Heart left ventricle (tissue), 16 donors: Measurements from ENCODE around the gene VSTM2L. TPM values are rescaled to one million over a fixed set of nuclear protein-coding genes. Genes with fewer than 3 reads are reported as not detected.

Experiments used
- ATAC-seq, 4 donors: fragments of 200-7000 bp; cut with Tn5 transposase; one replicate each; pipeline ENCODE4 v1.9.1; 2020 to 2022; ENCODE audit warnings: moderate library complexity in 4 of 4, mild to moderate bottlenecking in 3 of 4, moderate number of reproducible peaks in 1 of 4
- DNase-seq, 5 donors: peaks; one replicate each; pipeline ENCODE4 v3.0.0-alpha.2; 2020
- H3K27ac ChIP-seq, 12 donors: fragments of 200-600 bp; sonication (generic) in 4 of 12; one replicate each; pipeline versions ENCODE4 v1.5.0 to v1.8.0; 2016 to 2022; ENCODE audit warnings: mild to moderate bottlenecking in 2 of 12
- H3K27me3 ChIP-seq, 9 donors: fragments of 200-600 bp; sonication (generic) in 2 of 9; one replicate each; pipeline versions ENCODE4 v1.5.1 to v1.8.0; 2016 to 2022; ENCODE audit warnings: mild to moderate bottlenecking in 3 of 9
- H3K36me3 ChIP-seq, 9 donors: fragments of 200-600 bp; sonication (generic) in 2 of 9; one replicate each; pipeline versions ENCODE4 v1.5.0 to v1.8.0; 2018 to 2022; ENCODE audit warnings: mild to moderate bottlenecking in 2 of 9
- H3K4me1 ChIP-seq, 12 donors: fragments of 200-600 bp; sonication (generic) in 4 of 12; one replicate each; pipeline versions ENCODE4 v1.5.0 to v1.8.0; 2016 to 2022; ENCODE audit warnings: mild to moderate bottlenecking in 3 of 12
- H3K4me3 ChIP-seq, 12 donors: fragments of 200-600 bp; sonication (generic) in 4 of 12; one replicate each; pipeline versions ENCODE4 v1.5.0 to v1.8.0; 2017 to 2022; ENCODE audit warnings: mild to moderate bottlenecking in 9 of 12, moderate library complexity in 4 of 12
- H3K9me3 ChIP-seq, 12 donors: fragments of 200-600 bp; sonication (generic) in 4 of 12; one replicate each; pipeline versions ENCODE4 v1.5.0 to v1.8.0; 2016 to 2022; ENCODE audit warnings: mild to moderate bottlenecking in 1 of 12
- POLR2A ChIP-seq, 2 donors: fragments of 450-650 bp; IDR thresholded peaks; one replicate each; pipeline ENCODE4 v1.6.1; 2017; ENCODE audit warnings: antibody characterized with exemption in 2 of 2, mild to moderate bottlenecking in 2 of 2, moderate library complexity in 2 of 2
- WGBS, 4 donors: extraction: QIAGEN DNeasy Blood & Tissue Kit in 2 of 4; methylation state at CpG; one replicate each; pipeline versions ENCODE4 v1.1.5 to v1.1.7; 2013 to 2018; 5-methylcytosine and 5-hydroxymethylcytosine counted together
- intact Hi-C, 10 donors: fragments of 100-400 bp; cut with DNase I; formaldehyde crosslinking; loops; one replicate each; pipeline versions ENCODE4 v1.11.1 to v1.14.2; 2022
- polyA plus RNA-seq, 2 donors: library from polyadenylated mRNA; stranded (reverse); fragments of 200-250 nt; gene quantifications; one replicate each; pipeline ENCODE4 v1.2.3, GENCODE V29; 2013
- total RNA-seq, 9 donors: library from RNA; depleted of rRNA in 2 of 9; stranded (reverse); fragments of >200 nt in 2 of 9; fragmentation: NEBNext Ultra II Directional in 3 of 9; extraction: Animal tissue kit (Norgen Biotek cat#: 25700) in 3 of 9; gene quantifications; one replicate each; pipeline versions ENCODE4 v1.1.0 to v1.2.4, GENCODE V29; 2016 to 2023
- TF ChIP-seq, protein P1 (sequence below), 12 donors: fragments of 200-600 bp; sonication (generic) in 4 of 12; IDR thresholded peaks; one replicate each; pipeline versions ENCODE4 v1.5.0 to v1.8.0; 2018 to 2022; ENCODE audit warnings: antibody characterized with exemption in 12 of 12, mild to moderate bottlenecking in 5 of 12
- donor health status: ischemic (EF 13 %, LVEDD 7.1; RV severe dilation, severe dysfunction).
- donor health status: healthy with polysubstance abuse.
- donor health status: DM: no; HTN: yes; CAD: no.
- donor health status: DM: no; HTN: no; CAD: no.
- donor health status: ischemic (EF 25% LVEDD 6.9; RV normal size, moderate dysfunction).
- donor health status: ischemic (EF 25% LVEDD 5.7; RV mildly dilated, moderate dysfunction).
- donor health status: healthy.
- donor health status: DM: yes; HTN: yes; CAD: no.
- donor health status: ischemic (EF 35%, LVEDD 5.7; RV mildly dilated, moderate dysfunction).
- donor health status: nonischemic (EF 11% LVEDD 7.7; RV severe dilation, severe dysfunction).
- donor health status: DM: yes; HTN: yes; CAD: no.
- donor health status: PGD.
- donor health status: ischemic (EF 29% LVEDD 5.4; RV normal size, mild dysfunction).
- donor health status: nonischemic (EF 23%, LVEDD 6.1; RV moderate dilation, normal function).

VSTM2L gene
- total and polyA plus RNA-seq, 11 donors: 3.7 to 49.5 (median 17.4) TPM

DNA sequence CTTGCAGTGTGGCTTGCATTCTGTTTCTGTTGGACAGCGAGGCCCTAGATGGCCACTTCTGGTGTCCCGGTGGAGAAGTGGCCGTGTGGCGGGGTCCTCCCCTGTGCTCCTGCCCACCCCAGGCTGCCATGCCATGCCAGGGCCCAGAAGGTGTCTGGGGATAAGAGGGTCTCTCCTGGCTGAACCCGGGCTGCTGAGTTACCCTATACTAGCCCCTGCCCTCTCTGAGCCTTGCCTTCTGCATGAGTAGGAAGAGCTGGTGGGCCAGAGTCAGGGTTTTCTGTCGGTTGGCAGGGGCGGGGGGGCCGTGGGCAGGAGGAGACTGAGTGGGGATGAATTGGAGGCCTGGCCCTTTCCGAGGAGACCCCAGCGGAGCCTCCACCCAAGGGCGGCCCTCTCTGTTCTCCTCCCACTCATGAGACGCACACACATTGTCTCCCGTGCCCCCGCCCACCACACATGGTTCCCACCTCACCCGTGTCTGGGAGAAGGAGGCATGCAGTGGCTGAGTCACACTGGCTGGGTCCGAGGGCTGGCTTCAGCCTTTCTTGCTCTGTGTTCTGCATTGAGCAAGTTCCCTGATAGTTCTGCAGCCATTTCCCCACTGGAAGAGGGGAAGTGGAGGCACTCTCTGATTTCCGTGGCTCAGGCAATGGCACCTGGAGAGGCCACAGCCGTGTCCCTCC lies 24.6 kb downstream of the VSTM2L start:
- Histone ChIP-seq H3K4me1 (no peaks in the 10 kb centered on the region), H3K9me3 (no peaks in the 10 kb centered on the region), H3K4me3 (no peak overlapping the region), H3K27me3 (peaks cover 0 to 8% (median 0%) of the 10 kb centered on the region in 9 donors), H3K27ac (no peak overlapping the region), H3K36me3 (no peaks in the 10 kb centered on the region)
- WGBS, 4 donors: 82 to 89% (median 88%) methylated on average over 18 of the region's 18 CpGs
- no peak for ATAC-seq
- no peak for TF ChIP-seq POLR2A (IDR thresholded peaks at IDR 0.05)
- TF ChIP-seq, protein P1, sequence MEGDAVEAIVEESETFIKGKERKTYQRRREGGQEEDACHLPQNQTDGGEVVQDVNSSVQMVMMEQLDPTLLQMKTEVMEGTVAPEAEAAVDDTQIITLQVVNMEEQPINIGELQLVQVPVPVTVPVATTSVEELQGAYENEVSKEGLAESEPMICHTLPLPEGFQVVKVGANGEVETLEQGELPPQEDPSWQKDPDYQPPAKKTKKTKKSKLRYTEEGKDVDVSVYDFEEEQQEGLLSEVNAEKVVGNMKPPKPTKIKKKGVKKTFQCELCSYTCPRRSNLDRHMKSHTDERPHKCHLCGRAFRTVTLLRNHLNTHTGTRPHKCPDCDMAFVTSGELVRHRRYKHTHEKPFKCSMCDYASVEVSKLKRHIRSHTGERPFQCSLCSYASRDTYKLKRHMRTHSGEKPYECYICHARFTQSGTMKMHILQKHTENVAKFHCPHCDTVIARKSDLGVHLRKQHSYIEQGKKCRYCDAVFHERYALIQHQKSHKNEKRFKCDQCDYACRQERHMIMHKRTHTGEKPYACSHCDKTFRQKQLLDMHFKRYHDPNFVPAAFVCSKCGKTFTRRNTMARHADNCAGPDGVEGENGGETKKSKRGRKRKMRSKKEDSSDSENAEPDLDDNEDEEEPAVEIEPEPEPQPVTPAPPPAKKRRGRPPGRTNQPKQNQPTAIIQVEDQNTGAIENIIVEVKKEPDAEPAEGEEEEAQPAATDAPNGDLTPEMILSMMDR (IDR thresholded peaks at IDR 0.05): no peak
- DNase-seq: no peak
- intact Hi-C loops: no loop called here

DNA sequence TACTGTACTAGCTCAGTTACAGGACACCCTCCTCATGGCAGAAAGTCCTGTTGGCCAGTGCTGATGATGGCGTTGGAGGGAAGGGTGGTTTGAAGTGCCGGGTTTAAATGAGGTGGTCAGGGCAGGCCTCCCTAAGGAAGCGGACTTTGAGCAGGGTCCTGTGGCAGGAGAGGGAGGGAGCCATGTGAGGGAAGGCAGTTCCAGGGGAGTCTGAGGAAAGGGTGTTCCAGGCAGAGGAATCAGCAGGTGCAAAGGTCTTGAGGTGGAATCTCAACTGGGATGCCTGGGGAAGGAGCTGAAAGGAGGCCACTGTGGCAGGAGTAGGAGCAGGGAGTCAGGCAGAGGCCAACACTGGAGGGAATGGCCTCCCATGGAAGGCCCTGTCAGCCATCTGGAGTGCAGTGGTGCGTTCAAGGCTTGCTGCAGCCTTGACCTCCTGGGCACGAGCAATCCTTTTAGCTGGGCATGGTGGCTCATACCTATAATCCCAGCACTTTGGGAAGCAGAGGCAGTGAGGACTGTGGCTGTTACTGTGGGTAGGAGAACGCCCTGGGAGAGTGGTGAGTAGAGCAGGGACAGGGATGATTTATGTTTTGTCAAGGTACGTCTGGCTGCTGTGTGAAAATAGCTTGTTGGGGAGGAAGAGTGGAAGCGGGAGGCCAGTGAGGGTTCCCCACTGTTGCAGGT lies 26.2 kb downstream of the VSTM2L start:
- no peak for DNase-seq
- no peaks in the 10 kb centered on the region for H3K36me3 ChIP-seq
- H3K27me3 ChIP-seq: peaks cover 0 to 11% (median 0%) of the 10 kb centered on the region in 9 donors
- intact Hi-C loops: no loop called here
- H3K9me3 ChIP-seq: no peaks in the 10 kb centered on the region
- 64 to 78% (median 69%) methylated on average over 8 of the region's 8 CpGs for WGBS, 4 donors
- no peak overlapping the region for H3K4me3 ChIP-seq
- H3K4me1 ChIP-seq: no peaks in the 10 kb centered on the region
- no peak overlapping the region for H3K27ac ChIP-seq
- TF ChIP-seq, protein P1 (IDR thresholded peaks at IDR 0.05): no peak
- no peak for TF ChIP-seq POLR2A (IDR thresholded peaks at IDR 0.05)
- no peak for ATAC-seq

DNA sequence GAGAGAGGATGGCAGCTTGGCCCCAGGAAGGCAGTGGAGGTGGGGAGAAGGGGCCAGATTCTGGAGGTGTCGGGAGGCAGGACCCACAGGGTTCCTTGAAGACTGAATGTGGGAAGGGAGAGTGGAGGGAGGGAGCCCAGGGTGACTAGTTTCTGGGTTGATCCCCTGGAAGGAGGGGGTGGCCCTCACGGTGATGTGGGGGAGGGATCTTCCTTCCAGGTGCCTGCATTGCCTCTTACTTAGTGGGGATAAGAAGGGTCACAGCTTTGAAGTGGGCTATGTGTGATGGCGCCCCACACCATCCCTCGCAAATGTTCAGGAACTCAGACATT lies 26.7 kb downstream of the VSTM2L start:
- H3K9me3 ChIP-seq: no peaks in the 10 kb centered on the region
- 71 to 80% (median 76%) methylated on average over 4 of the region's 4 CpGs for WGBS, 4 donors
- no peak overlapping the region for H3K4me3 ChIP-seq
- no peaks in the 10 kb centered on the region for H3K36me3 ChIP-seq
- no peak overlapping the region for H3K27ac ChIP-seq
- TF ChIP-seq, protein P1 (IDR thresholded peaks at IDR 0.05): no peak
- no peak for TF ChIP-seq POLR2A (IDR thresholded peaks at IDR 0.05)
- intact Hi-C loops: no loop called here
- DNase-seq: no peak
- H3K4me1 ChIP-seq: no peaks in the 10 kb centered on the region
- H3K27me3 ChIP-seq: peaks cover 0 to 11% (median 0%) of the 10 kb centered on the region in 9 donors
- ATAC-seq: no peak

DNA sequence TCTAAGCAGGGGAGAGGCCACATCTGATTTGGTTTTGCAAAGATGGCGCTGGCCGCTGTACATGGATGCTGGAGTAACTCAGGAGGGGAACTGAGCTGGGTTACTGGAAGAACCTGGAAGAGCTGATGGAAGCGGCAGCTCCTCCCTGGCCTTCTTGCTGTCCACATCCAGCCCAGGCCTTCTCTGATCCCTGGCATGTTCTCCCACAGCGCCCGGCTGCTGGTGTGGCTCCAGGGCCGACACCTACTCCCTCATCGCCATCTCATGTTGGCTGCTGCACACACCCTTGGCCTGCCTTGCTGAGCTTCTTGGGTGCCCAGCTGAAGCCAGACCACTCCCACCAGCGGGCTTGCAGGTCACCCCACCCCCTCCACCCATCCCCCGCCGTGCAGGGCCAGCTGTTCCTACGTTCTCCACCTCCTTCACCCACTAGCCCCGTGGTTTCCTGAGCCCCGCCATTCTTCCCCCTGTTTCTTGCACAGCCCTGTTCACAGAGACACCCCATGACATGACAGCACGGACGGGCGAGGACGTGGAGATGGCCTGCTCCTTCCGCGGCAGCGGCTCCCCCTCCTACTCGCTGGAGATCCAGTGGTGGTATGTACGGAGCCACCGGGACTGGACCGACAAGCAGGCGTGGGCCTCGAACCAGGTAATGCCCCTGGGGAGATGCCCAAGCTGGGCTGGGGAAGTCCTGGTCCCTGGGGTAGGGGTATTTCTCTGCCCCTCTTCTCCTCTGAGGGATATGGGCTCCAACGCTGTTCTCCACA lies 28.4 kb downstream of the VSTM2L start:
- intact Hi-C loops: no loop called here
- H3K27ac ChIP-seq: no peak overlapping the region
- H3K27me3 ChIP-seq: peaks cover 0 to 11% (median 0%) of the 10 kb centered on the region in 9 donors
- no peak overlapping the region for H3K4me3 ChIP-seq
- ATAC-seq (peak in 1 of 4 donors; percentile 13), DNase-seq (no peak)
- TF ChIP-seq POLR2A (IDR thresholded peaks at IDR 0.05): no peak
- TF ChIP-seq, protein P1 (IDR thresholded peaks at IDR 0.05): no peak
- WGBS, 4 donors: 82 to 83% (median 82%) methylated on average over 24 to 27 of the region's 27 CpGs
- no peaks in the 10 kb centered on the region for H3K4me1 ChIP-seq
- no peaks in the 10 kb centered on the region for H3K9me3 ChIP-seq
- no peaks in the 10 kb centered on the region for H3K36me3 ChIP-seq
